EL (cell line): ENCODE measurements around the gene TMEM273.

Experiments used
- DNase-seq: peaks from one replicate; pipeline ENCODE4 v3.0.0-alpha.2; 2016

The TMEM273 gene

GRCh38 chr10:49175587-49176309 lies 12.4 kb downstream of the TMEM273 start:
- DNase-seq: no peak

GRCh38 chr10:49174926-49175500 lies 13.2 kb downstream of the TMEM273 start:
- DNase-seq: no peak

- no peak for DNase-seq
Measured at GRCh38 chr10:49174261-49174925, 13.8 kb downstream of the TMEM273 start.

GRCh38 chr10:49173853-49174252 lies 14.3 kb downstream of the TMEM273 start:
- no peak for DNase-seq

- no peak for DNase-seq
Measured at GRCh38 chr10:49173201-49173772, 14.9 kb downstream of the TMEM273 start.

- DNase-seq: no peak
Measured at GRCh38 chr10:49172777-49173132, 15.4 kb downstream of the TMEM273 start.

- DNase-seq: no peak
Measured at GRCh38 chr10:49172061-49172776, 16.0 kb downstream of the TMEM273 start.

- DNase-seq: no peak
Measured at GRCh38 chr10:49171326-49172060, 16.7 kb downstream of the TMEM273 start.

GRCh38 chr10:49170632-49171325 lies 17.4 kb downstream of the TMEM273 start:
- no peak for DNase-seq

GRCh38 chr10:49169776-49170175 lies 18.4 kb downstream of the TMEM273 start:
- DNase-seq: no peak

GRCh38 chr10:49168831-49169500 lies 19.2 kb downstream of the TMEM273 start:
- peak; percentile 13 for DNase-seq

GRCh38 chr10:49168171-49168540 lies 20.0 kb downstream of the TMEM273 start:
- DNase-seq: no peak

- no peak for DNase-seq
Measured at GRCh38 chr10:49167425-49168170, 20.6 kb downstream of the TMEM273 start.

GRCh38 chr10:49166484-49167400 lies 21.4 kb downstream of the TMEM273 start:
- no peak for DNase-seq

- DNase-seq: no peak
Measured at GRCh38 chr10:49165821-49166483, 22.2 kb downstream of the TMEM273 start.

- DNase-seq: no peak
Measured at GRCh38 chr10:49165259-49165658, 22.9 kb downstream of the TMEM273 start.

GRCh38 chr10:49164559-49165188 lies 23.5 kb downstream of the TMEM273 start:
- DNase-seq: no peak

- peak; percentile 88 for DNase-seq
Measured at GRCh38 chr10:49163741-49164140, 24.4 kb downstream of the TMEM273 start.
